Measurements from ENCODE around the gene ZBTB9. TPM values are rescaled to one million over a fixed set of nuclear protein-coding genes. Genes with fewer than 3 reads are reported as not detected.
A peak's percentile ranks its signal among the peaks of the same experiment; 100 is the strongest.

Gene ZBTB9
- total and polyA plus RNA-seq, 3 experiments from 2014 or later: 9.1 to 16.5 (median 16.4) TPM

DNA sequence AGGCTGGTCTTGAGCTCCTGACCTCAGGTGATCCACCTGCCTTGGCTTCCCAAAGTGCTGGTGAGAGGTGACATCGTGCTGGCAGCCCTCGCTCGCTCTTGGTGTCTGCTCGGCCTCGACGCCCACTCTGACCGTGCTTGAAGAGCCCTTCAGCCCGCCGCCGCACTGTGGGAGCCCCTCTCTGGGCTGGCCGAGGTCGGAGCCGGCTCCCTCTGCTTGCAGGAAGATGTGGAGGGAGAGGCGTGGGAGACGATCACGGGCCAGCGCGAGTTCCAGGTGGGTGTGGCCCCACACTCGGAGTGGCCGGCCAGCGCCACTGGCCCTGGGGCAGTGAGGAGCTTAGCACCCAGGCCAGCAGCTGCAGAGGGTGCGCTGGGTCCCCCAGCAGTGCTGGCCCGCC is 48.1 kb downstream of the ZBTB9 start:
- ChIA-PET CTCF (no interaction called here), POLR2A (interaction anchor here (0.6 kb wide), 1 partner anchor 116 kb away, joined by 8 read pairs; no protein-coding TSS in a partner anchor)
- Mint-ChIP-seq H3K9me3 (peaks cover 0 to 4% (median 0%) of the 10 kb centered on the region in 5 donors), H3K4me3 (no peak overlapping the region), H3K27me3 (peaks cover 2 to 3% of the 10 kb centered on the region in 2 donors), H3K36me3 (peaks cover 0 to 4% (median 0%) of the 10 kb centered on the region in 3 donors), H3K27ac (no peak overlapping the region), H3K4me1 (no peaks in the 10 kb centered on the region)
- Histone ChIP-seq H3K27me3 (ENCODE audit: insufficient read depth, low read length, poor library complexity, severe bottlenecking) (no peaks in the 10 kb centered on the region), H3K27ac (ENCODE audit: low read depth, low read length) (no peak overlapping the region), H3K4me3 (ENCODE audit: low read length) (no peak overlapping the region), H3K9me3 (ENCODE audit: low read length) (no peaks in the 10 kb centered on the region), H3K36me3 (ENCODE audit: insufficient read depth, low read length) (no peaks in the 10 kb centered on the region), H3K4me1 (ENCODE audit: insufficient read depth, low read length) (no peaks in the 10 kb centered on the region)
- no peak for DNase-seq

DNA sequence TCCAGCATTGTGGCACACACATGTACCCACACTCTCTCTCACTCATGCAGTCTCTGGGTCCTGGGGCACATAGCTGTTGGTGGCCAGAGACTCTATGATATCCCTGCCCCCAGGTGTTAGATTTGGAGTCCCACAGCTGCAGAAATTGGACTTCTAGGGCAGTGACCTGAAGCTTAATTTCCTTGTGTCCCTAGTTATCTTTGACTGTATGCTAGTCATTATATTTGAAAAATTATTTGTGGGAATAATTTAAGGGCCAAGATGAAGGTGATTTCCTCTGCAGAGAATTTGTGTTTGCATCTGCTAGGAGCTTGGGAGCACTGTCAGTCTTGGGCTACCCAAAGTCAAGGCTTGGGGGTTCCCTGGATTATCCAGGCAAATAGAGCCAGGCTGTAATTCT is 50.1 kb downstream of the ZBTB9 start:
- POLR2A ChIA-PET: no interaction called here
- H3K27me3 ChIP-seq (ENCODE audit: insufficient read depth, low read length, poor library complexity, severe bottlenecking): no peaks in the 10 kb centered on the region
- H3K4me1 Mint-ChIP-seq: peaks cover 0 to 5% (median 0%) of the 10 kb centered on the region in 3 donors
- peaks cover 0 to 4% (median 0%) of the 10 kb centered on the region in 3 donors for H3K36me3 Mint-ChIP-seq
- peaks cover 2 to 12% of the 10 kb centered on the region in 2 donors for H3K27me3 Mint-ChIP-seq
- H3K9me3 ChIP-seq (ENCODE audit: low read length): no peaks in the 10 kb centered on the region
- H3K36me3 ChIP-seq (ENCODE audit: insufficient read depth, low read length): no peaks in the 10 kb centered on the region
- no peak overlapping the region for H3K4me3 ChIP-seq (ENCODE audit: low read length)
- CTCF ChIA-PET: interaction anchor here (1.1 kb wide), 1 partner anchor 9 kb away, joined by 3 read pairs; no protein-coding TSS in a partner anchor
- H3K4me3 Mint-ChIP-seq: no peak overlapping the region
- H3K9me3 Mint-ChIP-seq: peaks cover 0 to 4% (median 0%) of the 10 kb centered on the region in 5 donors
- H3K27ac ChIP-seq (ENCODE audit: low read depth, low read length): no peak overlapping the region
- DNase-seq: no peak
- H3K4me1 ChIP-seq (ENCODE audit: insufficient read depth, low read length): no peaks in the 10 kb centered on the region
- no peak overlapping the region for H3K27ac Mint-ChIP-seq

DNA sequence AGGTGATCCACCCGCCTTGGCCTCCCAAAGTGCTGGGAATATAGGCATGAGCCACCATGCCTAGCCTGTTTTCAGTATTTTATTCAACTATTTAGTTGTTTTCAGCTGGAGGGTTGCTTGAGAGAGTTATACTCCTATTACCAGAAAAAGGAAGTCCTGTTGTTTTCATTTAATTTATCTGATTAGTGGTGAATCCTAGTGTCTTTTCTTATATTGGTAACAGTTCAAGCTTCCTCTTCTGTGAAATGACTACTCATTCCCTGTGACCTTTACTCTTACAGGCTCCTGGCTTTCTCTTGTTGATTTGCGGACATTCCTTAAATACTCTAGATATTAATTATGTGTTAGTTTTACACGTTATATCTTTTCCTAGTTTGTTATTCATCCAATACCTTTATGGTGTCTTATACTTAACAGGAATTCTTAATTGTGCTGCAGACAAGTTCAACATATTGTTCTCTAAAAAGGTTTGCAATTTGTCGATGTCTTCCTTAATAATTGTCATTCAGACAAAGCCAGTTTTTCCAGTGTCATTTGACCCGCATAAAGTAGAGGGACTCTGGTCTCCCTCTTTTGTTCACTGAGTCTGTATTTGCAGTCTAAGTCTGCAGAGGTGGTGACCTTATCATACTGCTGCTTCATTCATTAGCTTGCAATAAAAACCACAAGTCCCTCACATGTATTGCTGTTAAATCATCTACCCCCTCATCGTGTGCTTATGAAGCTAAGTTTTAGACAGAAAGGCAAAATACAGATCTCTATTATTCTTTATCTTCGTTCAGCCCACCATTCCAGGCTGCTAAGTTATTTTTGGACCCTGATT is 51.4 kb downstream of the ZBTB9 start:
- Histone ChIP-seq H3K4me3 (ENCODE audit: low read length) (no peak overlapping the region), H3K9me3 (ENCODE audit: low read length) (no peaks in the 10 kb centered on the region), H3K27ac (ENCODE audit: low read depth, low read length) (no peak overlapping the region), H3K4me1 (ENCODE audit: insufficient read depth, low read length) (no peaks in the 10 kb centered on the region), H3K27me3 (ENCODE audit: insufficient read depth, low read length, poor library complexity, severe bottlenecking) (no peaks in the 10 kb centered on the region), H3K36me3 (ENCODE audit: insufficient read depth, low read length) (no peaks in the 10 kb centered on the region)
- POLR2A ChIA-PET: interaction anchor here (0.6 kb wide), 1 partner anchor 42 kb away, joined by 4 read pairs; no protein-coding TSS in a partner anchor
- Mint-ChIP-seq H3K27ac (peak overlapping the region in 1 of 8 donors; percentile 81), H3K36me3 (peaks cover 0 to 4% (median 0%) of the 10 kb centered on the region in 3 donors), H3K4me3 (no peak overlapping the region), H3K9me3 (peaks cover 0 to 4% (median 0%) of the 10 kb centered on the region in 5 donors), H3K4me1 (peaks cover 0 to 5% (median 0%) of the 10 kb centered on the region in 3 donors), H3K27me3 (peaks cover 2 to 16% of the 10 kb centered on the region in 2 donors)
- DNase-seq: no peak
- CTCF ChIA-PET: no interaction called here

Other genes starting within 250 kb of the ZBTB9 start
- 10 to 100 TPM; 21.3 to 23.5 TPM for gene HSD17B8, start 249.9 kb upstream of the ZBTB9 start, total RNA-seq
- gene HSD17B8, start 249.9 kb upstream of the ZBTB9 start, polyA plus RNA-seq: 50.7 TPM
- gene RING1, start 246.1 kb upstream of the ZBTB9 start, total RNA-seq: 10 to 100 TPM; 43.1 to 47.0 TPM
- gene RING1, start 246.1 kb upstream of the ZBTB9 start, polyA plus RNA-seq: 10.1 TPM
- 10 to 100 TPM; 57.2 to 58.5 TPM for gene VPS52, start 182.7 kb upstream of the ZBTB9 start, total RNA-seq
- gene VPS52, start 182.7 kb upstream of the ZBTB9 start, polyA plus RNA-seq: 13.4 TPM
- gene RPS18, start 182.5 kb upstream of the ZBTB9 start, total RNA-seq: 1,000 to 10,000 TPM; 3,797 to 3,852 TPM
- gene RPS18, start 182.5 kb upstream of the ZBTB9 start, polyA plus RNA-seq: 7,106 TPM
- gene B3GALT4, start 177.5 kb upstream of the ZBTB9 start, total RNA-seq: 1 to 10 TPM; 6.1 to 7.0 TPM
- 35.3 TPM for gene B3GALT4, start 177.5 kb upstream of the ZBTB9 start, polyA plus RNA-seq
- 100 to 1,000 TPM; 112 to 117 TPM for gene WDR46, start 165.3 kb upstream of the ZBTB9 start, total RNA-seq
- gene WDR46, start 165.3 kb upstream of the ZBTB9 start, polyA plus RNA-seq: 76.0 TPM
- 100 to 1,000 TPM; 118 to 119 TPM for gene PFDN6, start 165.0 kb upstream of the ZBTB9 start, total RNA-seq
- 37.4 TPM for gene PFDN6, start 165.0 kb upstream of the ZBTB9 start, polyA plus RNA-seq
- gene RGL2, start 155.6 kb upstream of the ZBTB9 start, total RNA-seq: 10 to 100 TPM; 20.5 to 22.9 TPM
- 10.4 TPM for gene RGL2, start 155.6 kb upstream of the ZBTB9 start, polyA plus RNA-seq
- 100 to 1,000 TPM; 211 to 213 TPM for gene TAPBP, start 140.5 kb upstream of the ZBTB9 start, total RNA-seq
- 500 TPM for gene TAPBP, start 140.5 kb upstream of the ZBTB9 start, polyA plus RNA-seq
- 1 to 10 TPM; 6.9 to 7.8 TPM for gene ZBTB22, start 136.8 kb upstream of the ZBTB9 start, total RNA-seq
- 12.7 TPM for gene ZBTB22, start 136.8 kb upstream of the ZBTB9 start, polyA plus RNA-seq
- gene DAXX, start 131.6 kb upstream of the ZBTB9 start, total RNA-seq: 100 to 1,000 TPM in 1 of 2 experiments, 10 to 100 TPM in 1; 88.2 to 106 TPM
- 152 TPM for gene DAXX, start 131.6 kb upstream of the ZBTB9 start, polyA plus RNA-seq
- gene KIFC1, start 62.8 kb upstream of the ZBTB9 start, total RNA-seq: 10 to 100 TPM; 51.6 to 52.7 TPM
- 0.39 TPM for gene KIFC1, start 62.8 kb upstream of the ZBTB9 start, polyA plus RNA-seq
- gene PHF1, start 43.6 kb upstream of the ZBTB9 start, total RNA-seq: 10 to 100 TPM; 38.5 to 43.3 TPM
- gene PHF1, start 43.6 kb upstream of the ZBTB9 start, polyA plus RNA-seq: 76.5 TPM
- gene CUTA, start 36.5 kb upstream of the ZBTB9 start, total RNA-seq: 100 to 1,000 TPM; 149 to 164 TPM
- gene CUTA, start 36.5 kb upstream of the ZBTB9 start, polyA plus RNA-seq: 451 TPM
- gene SYNGAP1, start 34.5 kb upstream of the ZBTB9 start, total RNA-seq: 10 to 100 TPM; 22.6 to 24.9 TPM
- 1.0 TPM for gene SYNGAP1, start 34.5 kb upstream of the ZBTB9 start, polyA plus RNA-seq
- gene BAK1, start 125.7 kb downstream of the ZBTB9 start, total RNA-seq: 10 to 100 TPM; 48.5 to 50.1 TPM
- 43.4 TPM for gene BAK1, start 125.7 kb downstream of the ZBTB9 start, polyA plus RNA-seq
- 10 to 100 TPM; 42.0 to 43.3 TPM for gene ITPR3, start 166.7 kb downstream of the ZBTB9 start, total RNA-seq
- gene ITPR3, start 166.7 kb downstream of the ZBTB9 start, polyA plus RNA-seq: 7.9 TPM